GM12878 (cell line): ENCODE data around the gene SLC37A1. TPM values are rescaled to one million over a fixed set of nuclear protein-coding genes. Genes with fewer than 3 reads are reported as not detected.

Experiments
- BACH1 ChIP-seq: fragments of 450-650 bp; IDR thresholded peaks from 2 replicates; pipeline ENCODE4 v1.6.1; 2017; ENCODE audit warnings: mild to moderate bottlenecking, borderline replicate concordance
- CREB1 ChIP-seq: IDR thresholded peaks from 2 replicates; pipeline ENCODE4 v1.6.1; 2012; ENCODE audit warnings: low read depth, mild to moderate bottlenecking, inconsistent platforms
- ETV6 ChIP-seq, 2 experiments: fragments of 450-650 bp in 1 of 2; IDR thresholded peaks in 1 of 2; conservative IDR thresholded peaks in 1 of 2; 2 replicates each; pipeline ENCODE4 v1.6.1; 2014; ENCODE audit warnings: antibody characterized with exemption in 1 of 2, borderline replicate concordance in 1 of 2, low read depth in 1 of 2, mild to moderate bottlenecking in 1 of 2, moderate library complexity in 1 of 2
- FOXK2 ChIP-seq: fragments of 450-650 bp; IDR thresholded peaks from 2 replicates; pipeline ENCODE4 v1.6.1; 2017; ENCODE audit warnings: mild to moderate bottlenecking, moderate library complexity
- IRF4 ChIP-seq: IDR thresholded peaks from 2 replicates; pipeline ENCODE4 v1.6.1; 2011; ENCODE audit warnings: low read depth, low read length
- LARP7 ChIP-seq: fragments of 450-650 bp; IDR thresholded peaks from 2 replicates; pipeline ENCODE4 v1.6.1; 2017; ENCODE audit warnings: mild to moderate bottlenecking
- NFIC ChIP-seq: IDR thresholded peaks from 2 replicates; pipeline ENCODE4 v1.6.1; 2012; ENCODE audit warnings: low read depth, mild to moderate bottlenecking, inconsistent platforms, low read length, moderate library complexity
- POLR2A ChIP-seq: IDR thresholded peaks from 2 replicates; pipeline ENCODE4 v1.6.1; 2011; ENCODE audit warnings: low read depth, mild to moderate bottlenecking, low read length
- RAD51 ChIP-seq: fragments of 450-650 bp; IDR thresholded peaks from 2 replicates; pipeline ENCODE4 v1.6.1; 2016; ENCODE audit warnings: moderate library complexity, mild to moderate bottlenecking, inconsistent platforms
- RB1 ChIP-seq: fragments of 450-650 bp; formaldehyde crosslinking; IDR thresholded peaks from 2 replicates; pipeline ENCODE4 v1.6.1; 2017; ENCODE audit warnings: mild to moderate bottlenecking, borderline replicate concordance
- RBBP5 ChIP-seq: fragments of 200-600 bp; sonication (generic); conservative IDR thresholded peaks from 2 replicates; pipeline ENCODE4 v1.6.1; 2016
- SIN3A ChIP-seq: IDR thresholded peaks from 2 replicates; pipeline ENCODE4 v1.6.1; 2012; ENCODE audit warnings: low read depth, low read length, improper control_type of control experiment
- SMARCA5 ChIP-seq: fragments of 450-650 bp; IDR thresholded peaks from 2 replicates; pipeline ENCODE4 v1.6.1; 2017; ENCODE audit warnings: mild to moderate bottlenecking
- SMC3 ChIP-seq: IDR thresholded peaks from 2 replicates; pipeline ENCODE4 v1.6.1; 2011; ENCODE audit warnings: low read length, improper control_type of control experiment, borderline replicate concordance
- TAF1 ChIP-seq: IDR thresholded peaks from 2 replicates; pipeline ENCODE4 v1.6.1; 2011; ENCODE audit warnings: mild to moderate bottlenecking, low read depth, low read length, borderline replicate concordance
- TARDBP ChIP-seq: IDR thresholded peaks from 2 replicates; pipeline ENCODE4 v1.6.1; 2016; ENCODE audit warnings: borderline replicate concordance
- ZNF217 ChIP-seq: fragments of 450-650 bp; IDR thresholded peaks from 2 replicates; pipeline ENCODE4 v1.6.1; 2017; ENCODE audit warnings: antibody characterized with exemption, mild to moderate bottlenecking
- ZNF274 ChIP-seq: IDR thresholded peaks from one replicate; pipeline ENCODE4 v1.8.0; 2011; ENCODE audit not compliant: insufficient read length, insufficient read depth
- polyA plus RNA-seq, 11 experiments: library from polyadenylated mRNA; depleted of rRNA in 4 of 11; unstranded in 6 of 11; stranded (reverse) in 5 of 11; fragments of >200 nt; fragmentation: Nextera tagmentation in 4 of 11; fragmentation: Illumina TruSeq in 1 of 11; extraction: Ambion mirVana in 4 of 11; extraction: Trizol in 1 of 11; gene quantifications; 1 replicate in 1 of 11; 2 replicates in 10 of 11; pipeline versions ENCODE4 v1.2.1 to v1.2.3, GENCODE V29; 2011 to 2016; ENCODE audit warnings: inconsistent platforms in 2 of 11, missing spikeins in 2 of 11, low read depth in 1 of 11
- total RNA-seq, 4 experiments: library from RNA; depleted of rRNA in 3 of 4; stranded (reverse); fragments of >200 nt in 3 of 4; fragmentation: Illumina TruSeq in 1 of 4; extraction: Trizol in 1 of 4; gene quantifications; 2 replicates each; pipeline versions ENCODE4 v1.2.1 to v1.2.3, GENCODE V29; 2013 to 2021
- TF ChIP-seq, protein P1 (sequence below): fragments of 450-650 bp; IDR thresholded peaks from 2 replicates; pipeline ENCODE4 v1.6.1; 2017; ENCODE audit warnings: mild to moderate bottlenecking, moderate library complexity
- TF ChIP-seq, protein P2 (sequence below): fragments of 150-350 bp; IDR thresholded peaks from 2 replicates; pipeline ENCODE4 v1.6.1; 2016; ENCODE audit warnings: low read depth, low read length
- TF ChIP-seq, protein P3 (sequence below): IDR thresholded peaks from 2 replicates; pipeline ENCODE4 v1.6.1; 2012; ENCODE audit warnings: low read depth, low read length, improper control_type of control experiment
- TF ChIP-seq, protein P4 (sequence below): fragments of 450-650 bp; IDR thresholded peaks from 2 replicates; pipeline ENCODE4 v1.6.1; 2017; ENCODE audit warnings: mild to moderate bottlenecking

Gene SLC37A1
- total and polyA plus RNA-seq, 10 of the 15 experiments (the other 5 are each of a cell fraction or from before 2014, with no cell fraction given) = 1.1 to 35.5 (median 24.4) TPM

DNA sequence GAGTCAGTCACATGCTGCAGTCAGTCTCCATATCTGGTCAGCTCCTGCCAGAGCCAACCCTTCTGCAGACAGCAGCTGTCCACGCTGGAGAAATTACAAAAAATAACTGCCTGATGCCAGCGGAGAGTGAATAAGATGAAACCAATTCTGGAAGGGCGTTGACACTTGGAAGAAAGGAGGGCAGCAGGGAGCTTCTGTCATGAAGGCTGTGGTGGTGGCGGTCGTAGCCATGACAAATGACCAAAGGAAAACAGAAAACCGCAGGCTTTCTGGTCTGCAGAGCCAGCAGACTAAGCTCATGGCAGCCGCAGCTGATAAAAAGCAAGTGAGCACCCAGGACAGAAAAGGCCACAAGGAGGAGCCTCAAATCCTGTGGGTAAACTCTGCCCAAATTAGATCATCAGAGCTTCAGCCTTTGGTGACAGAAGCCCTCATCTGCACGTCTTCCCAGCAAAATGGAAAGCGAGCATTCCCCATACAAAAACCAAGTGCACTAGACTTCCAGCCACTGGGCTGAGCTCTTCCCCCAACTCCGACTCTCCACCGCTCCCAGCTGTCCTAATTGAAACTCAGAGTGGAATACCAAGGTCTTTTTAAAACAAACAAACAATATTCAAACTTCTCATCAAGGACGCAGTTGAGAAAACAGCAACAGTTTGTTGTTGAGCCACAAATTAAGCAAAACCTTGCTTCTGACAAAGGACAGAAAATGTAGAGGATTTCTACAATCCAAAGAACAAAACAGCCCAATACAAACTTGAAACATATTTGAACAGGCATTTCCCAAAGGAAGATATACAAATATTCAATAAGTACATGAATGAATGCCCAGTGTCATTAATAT is 46.3 kb upstream of the SLC37A1 start (continued):
- TF ChIP-seq CREB1 = no peak
- TF ChIP-seq SMARCA5 = no peak
- TF ChIP-seq TAF1 = no peak
- TF ChIP-seq, protein P1, sequence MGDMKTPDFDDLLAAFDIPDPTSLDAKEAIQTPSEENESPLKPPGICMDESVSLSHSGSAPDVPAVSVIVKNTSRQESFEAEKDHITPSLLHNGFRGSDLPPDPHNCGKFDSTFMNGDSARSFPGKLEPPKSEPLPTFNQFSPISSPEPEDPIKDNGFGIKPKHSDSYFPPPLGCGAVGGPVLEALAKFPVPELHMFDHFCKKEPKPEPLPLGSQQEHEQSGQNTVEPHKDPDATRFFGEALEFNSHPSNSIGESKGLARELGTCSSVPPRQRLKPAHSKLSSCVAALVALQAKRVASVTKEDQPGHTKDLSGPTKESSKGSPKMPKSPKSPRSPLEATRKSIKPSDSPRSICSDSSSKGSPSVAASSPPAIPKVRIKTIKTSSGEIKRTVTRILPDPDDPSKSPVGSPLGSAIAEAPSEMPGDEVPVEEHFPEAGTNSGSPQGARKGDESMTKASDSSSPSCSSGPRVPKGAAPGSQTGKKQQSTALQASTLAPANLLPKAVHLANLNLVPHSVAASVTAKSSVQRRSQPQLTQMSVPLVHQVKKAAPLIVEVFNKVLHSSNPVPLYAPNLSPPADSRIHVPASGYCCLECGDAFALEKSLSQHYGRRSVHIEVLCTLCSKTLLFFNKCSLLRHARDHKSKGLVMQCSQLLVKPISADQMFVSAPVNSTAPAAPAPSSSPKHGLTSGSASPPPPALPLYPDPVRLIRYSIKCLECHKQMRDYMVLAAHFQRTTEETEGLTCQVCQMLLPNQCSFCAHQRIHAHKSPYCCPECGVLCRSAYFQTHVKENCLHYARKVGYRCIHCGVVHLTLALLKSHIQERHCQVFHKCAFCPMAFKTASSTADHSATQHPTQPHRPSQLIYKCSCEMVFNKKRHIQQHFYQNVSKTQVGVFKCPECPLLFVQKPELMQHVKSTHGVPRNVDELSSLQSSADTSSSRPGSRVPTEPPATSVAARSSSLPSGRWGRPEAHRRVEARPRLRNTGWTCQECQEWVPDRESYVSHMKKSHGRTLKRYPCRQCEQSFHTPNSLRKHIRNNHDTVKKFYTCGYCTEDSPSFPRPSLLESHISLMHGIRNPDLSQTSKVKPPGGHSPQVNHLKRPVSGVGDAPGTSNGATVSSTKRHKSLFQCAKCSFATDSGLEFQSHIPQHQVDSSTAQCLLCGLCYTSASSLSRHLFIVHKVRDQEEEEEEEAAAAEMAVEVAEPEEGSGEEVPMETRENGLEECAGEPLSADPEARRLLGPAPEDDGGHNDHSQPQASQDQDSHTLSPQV = no peak
- no peak for TF ChIP-seq BACH1
- TF ChIP-seq, protein P2, sequence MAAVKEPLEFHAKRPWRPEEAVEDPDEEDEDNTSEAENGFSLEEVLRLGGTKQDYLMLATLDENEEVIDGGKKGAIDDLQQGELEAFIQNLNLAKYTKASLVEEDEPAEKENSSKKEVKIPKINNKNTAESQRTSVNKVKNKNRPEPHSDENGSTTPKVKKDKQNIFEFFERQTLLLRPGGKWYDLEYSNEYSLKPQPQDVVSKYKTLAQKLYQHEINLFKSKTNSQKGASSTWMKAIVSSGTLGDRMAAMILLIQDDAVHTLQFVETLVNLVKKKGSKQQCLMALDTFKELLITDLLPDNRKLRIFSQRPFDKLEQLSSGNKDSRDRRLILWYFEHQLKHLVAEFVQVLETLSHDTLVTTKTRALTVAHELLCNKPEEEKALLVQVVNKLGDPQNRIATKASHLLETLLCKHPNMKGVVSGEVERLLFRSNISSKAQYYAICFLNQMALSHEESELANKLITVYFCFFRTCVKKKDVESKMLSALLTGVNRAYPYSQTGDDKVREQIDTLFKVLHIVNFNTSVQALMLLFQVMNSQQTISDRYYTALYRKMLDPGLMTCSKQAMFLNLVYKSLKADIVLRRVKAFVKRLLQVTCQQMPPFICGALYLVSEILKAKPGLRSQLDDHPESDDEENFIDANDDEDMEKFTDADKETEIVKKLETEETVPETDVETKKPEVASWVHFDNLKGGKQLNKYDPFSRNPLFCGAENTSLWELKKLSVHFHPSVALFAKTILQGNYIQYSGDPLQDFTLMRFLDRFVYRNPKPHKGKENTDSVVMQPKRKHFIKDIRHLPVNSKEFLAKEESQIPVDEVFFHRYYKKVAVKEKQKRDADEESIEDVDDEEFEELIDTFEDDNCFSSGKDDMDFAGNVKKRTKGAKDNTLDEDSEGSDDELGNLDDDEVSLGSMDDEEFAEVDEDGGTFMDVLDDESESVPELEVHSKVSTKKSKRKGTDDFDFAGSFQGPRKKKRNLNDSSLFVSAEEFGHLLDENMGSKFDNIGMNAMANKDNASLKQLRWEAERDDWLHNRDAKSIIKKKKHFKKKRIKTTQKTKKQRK = no peak
- no peak for TF ChIP-seq ZNF217
- TF ChIP-seq SIN3A = no peak
- TF ChIP-seq, protein P3, sequence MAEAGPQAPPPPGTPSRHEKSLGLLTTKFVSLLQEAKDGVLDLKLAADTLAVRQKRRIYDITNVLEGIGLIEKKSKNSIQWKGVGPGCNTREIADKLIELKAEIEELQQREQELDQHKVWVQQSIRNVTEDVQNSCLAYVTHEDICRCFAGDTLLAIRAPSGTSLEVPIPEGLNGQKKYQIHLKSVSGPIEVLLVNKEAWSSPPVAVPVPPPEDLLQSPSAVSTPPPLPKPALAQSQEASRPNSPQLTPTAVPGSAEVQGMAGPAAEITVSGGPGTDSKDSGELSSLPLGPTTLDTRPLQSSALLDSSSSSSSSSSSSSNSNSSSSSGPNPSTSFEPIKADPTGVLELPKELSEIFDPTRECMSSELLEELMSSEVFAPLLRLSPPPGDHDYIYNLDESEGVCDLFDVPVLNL = no peak
- TF ChIP-seq POLR2A = no peak
- TF ChIP-seq SMC3 = peak; percentile 76; the same call in 1 of the 2 replicates
- TF ChIP-seq ZNF274 = no peak
- TF ChIP-seq NFIC = no peak
- TF ChIP-seq TARDBP = no peak
- no peak for TF ChIP-seq IRF4
- no peak for TF ChIP-seq RBBP5
- TF ChIP-seq, protein P4, sequence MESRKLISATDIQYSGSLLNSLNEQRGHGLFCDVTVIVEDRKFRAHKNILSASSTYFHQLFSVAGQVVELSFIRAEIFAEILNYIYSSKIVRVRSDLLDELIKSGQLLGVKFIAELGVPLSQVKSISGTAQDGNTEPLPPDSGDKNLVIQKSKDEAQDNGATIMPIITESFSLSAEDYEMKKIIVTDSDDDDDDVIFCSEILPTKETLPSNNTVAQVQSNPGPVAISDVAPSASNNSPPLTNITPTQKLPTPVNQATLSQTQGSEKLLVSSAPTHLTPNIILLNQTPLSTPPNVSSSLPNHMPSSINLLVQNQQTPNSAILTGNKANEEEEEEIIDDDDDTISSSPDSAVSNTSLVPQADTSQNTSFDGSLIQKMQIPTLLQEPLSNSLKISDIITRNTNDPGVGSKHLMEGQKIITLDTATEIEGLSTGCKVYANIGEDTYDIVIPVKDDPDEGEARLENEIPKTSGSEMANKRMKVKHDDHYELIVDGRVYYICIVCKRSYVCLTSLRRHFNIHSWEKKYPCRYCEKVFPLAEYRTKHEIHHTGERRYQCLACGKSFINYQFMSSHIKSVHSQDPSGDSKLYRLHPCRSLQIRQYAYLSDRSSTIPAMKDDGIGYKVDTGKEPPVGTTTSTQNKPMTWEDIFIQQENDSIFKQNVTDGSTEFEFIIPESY = no peak
- no peak for TF ChIP-seq FOXK2
- no peak for TF ChIP-seq ETV6 (conservative IDR thresholded peaks at IDR 0.05 in 1 of 2, IDR thresholded peaks at IDR 0.05 in 1 of 2; ENCODE audit: borderline replicate concordance in 1 of 2, low read depth in 1 of 2)
- TF ChIP-seq RAD51 = no peak
- TF ChIP-seq RB1 = no peak
- TF ChIP-seq LARP7 = no peak
